ENCODE results near the gene COX6A2. TPM values are rescaled to one million over a fixed set of nuclear protein-coding genes. Genes with fewer than 3 reads are reported as not detected.

The COX6A2 gene
- polyA plus RNA-seq, 2 of the 4 experiments (the other 2 are of a cell fraction): not detected

DNA sequence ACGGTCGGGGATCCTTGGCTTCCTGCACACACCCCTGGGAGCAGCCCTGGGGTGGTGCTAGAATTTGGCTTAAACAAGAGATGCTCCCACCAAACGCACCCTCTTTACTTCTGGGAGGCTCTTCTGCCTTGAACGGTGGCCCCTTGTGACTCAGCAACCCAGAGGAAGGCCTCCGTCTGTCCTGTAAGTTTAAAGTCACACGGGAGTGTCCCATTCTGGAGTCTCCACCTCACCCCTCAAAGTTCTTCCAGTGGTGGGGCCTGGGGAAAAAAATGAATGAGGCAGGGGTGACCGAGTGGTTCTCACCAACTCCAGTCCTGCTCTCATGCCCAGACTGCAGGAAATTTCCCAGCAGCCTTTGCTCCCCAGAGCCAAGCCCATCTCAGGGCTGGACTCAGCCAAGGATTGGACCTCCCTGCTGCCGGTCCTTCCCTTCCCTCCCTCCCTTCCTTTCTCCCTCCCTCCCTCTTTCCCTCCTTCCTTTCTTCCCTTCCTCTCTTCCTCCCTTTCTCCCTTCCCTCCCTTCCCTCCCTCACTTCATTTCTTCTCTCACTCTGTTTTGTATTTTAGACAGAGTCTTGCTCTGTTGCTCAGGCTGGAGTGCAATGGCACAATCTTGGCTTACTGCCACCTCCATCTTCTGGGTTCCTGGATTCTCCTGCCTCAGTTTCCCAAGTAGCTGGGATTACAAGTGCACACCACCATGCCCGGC is 23.7 kb downstream of the COX6A2 start:
- POLR2A ChIA-PET: no interaction called here
- CTCF ChIA-PET: interaction anchor here (1.6 kb wide), 1 partner anchor 10 kb away, joined by 4 read pairs; no protein-coding TSS in a partner anchor
- peaks cover 20% of the 10 kb centered on the region for H3K4me1 ChIP-seq
- H3K4me2 ChIP-seq: peak overlapping the region; percentile 85
- TF ChIP-seq JUN (IDR thresholded peaks at IDR 0.05): peak in 1 of 2 experiments; percentile 74; a peak in 2 of 5 replicates
- no peak for TF ChIP-seq MYC (IDR thresholded peaks at IDR 0.05; ENCODE audit: borderline replicate concordance, low read length)
- no peak for TF ChIP-seq NPAS2 (CRISPR knock-in tag; IDR thresholded peaks at IDR 0.05; ENCODE audit: borderline replicate concordance)
- TF ChIP-seq POLR2A (IDR thresholded peaks at IDR 0.05; ENCODE audit: low read length): peak; percentile 91
- no peak for TF ChIP-seq RCOR1 (IDR thresholded peaks at IDR 0.05; ENCODE audit: low read depth, low read length)
- TF ChIP-seq, protein P1, sequence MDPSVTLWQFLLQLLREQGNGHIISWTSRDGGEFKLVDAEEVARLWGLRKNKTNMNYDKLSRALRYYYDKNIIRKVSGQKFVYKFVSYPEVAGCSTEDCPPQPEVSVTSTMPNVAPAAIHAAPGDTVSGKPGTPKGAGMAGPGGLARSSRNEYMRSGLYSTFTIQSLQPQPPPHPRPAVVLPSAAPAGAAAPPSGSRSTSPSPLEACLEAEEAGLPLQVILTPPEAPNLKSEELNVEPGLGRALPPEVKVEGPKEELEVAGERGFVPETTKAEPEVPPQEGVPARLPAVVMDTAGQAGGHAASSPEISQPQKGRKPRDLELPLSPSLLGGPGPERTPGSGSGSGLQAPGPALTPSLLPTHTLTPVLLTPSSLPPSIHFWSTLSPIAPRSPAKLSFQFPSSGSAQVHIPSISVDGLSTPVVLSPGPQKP (IDR thresholded peaks at IDR 0.05; ENCODE audit: low read depth, low read length): no peak
- TF ChIP-seq CHD4 (IDR thresholded peaks at IDR 0.05; ENCODE audit: borderline replicate concordance): 0 out of 2 replicates have a peak, but pooled peaks have one; percentile 42
- TF ChIP-seq ESRRA (IDR thresholded peaks at IDR 0.05; ENCODE audit: borderline replicate concordance, low read length): no peak
- TF ChIP-seq, protein P2, sequence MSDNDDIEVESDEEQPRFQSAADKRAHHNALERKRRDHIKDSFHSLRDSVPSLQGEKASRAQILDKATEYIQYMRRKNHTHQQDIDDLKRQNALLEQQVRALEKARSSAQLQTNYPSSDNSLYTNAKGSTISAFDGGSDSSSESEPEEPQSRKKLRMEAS (IDR thresholded peaks at IDR 0.05): peak; percentile 53
- TF ChIP-seq, protein P3, sequence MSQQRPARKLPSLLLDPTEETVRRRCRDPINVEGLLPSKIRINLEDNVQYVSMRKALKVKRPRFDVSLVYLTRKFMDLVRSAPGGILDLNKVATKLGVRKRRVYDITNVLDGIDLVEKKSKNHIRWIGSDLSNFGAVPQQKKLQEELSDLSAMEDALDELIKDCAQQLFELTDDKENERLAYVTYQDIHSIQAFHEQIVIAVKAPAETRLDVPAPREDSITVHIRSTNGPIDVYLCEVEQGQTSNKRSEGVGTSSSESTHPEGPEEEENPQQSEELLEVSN (IDR thresholded peaks at IDR 0.05; ENCODE audit: borderline replicate concordance, low read depth): 0 out of 2 replicates have a peak, but pooled peaks have one; percentile 29
- TF ChIP-seq, protein P4, sequence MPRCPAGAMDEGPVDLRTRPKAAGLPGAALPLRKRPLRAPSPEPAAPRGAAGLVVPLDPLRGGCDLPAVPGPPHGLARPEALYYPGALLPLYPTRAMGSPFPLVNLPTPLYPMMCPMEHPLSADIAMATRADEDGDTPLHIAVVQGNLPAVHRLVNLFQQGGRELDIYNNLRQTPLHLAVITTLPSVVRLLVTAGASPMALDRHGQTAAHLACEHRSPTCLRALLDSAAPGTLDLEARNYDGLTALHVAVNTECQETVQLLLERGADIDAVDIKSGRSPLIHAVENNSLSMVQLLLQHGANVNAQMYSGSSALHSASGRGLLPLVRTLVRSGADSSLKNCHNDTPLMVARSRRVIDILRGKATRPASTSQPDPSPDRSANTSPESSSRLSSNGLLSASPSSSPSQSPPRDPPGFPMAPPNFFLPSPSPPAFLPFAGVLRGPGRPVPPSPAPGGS (IDR thresholded peaks at IDR 0.05): 0 out of 3 replicates have a peak, but pooled peaks have one; percentile 70
- no peak for TF ChIP-seq CBX2 (IDR thresholded peaks at IDR 0.05; ENCODE audit: borderline replicate concordance, low read depth)
- no peak for TF ChIP-seq ZFP36 (IDR thresholded peaks at IDR 0.05; ENCODE audit: borderline replicate concordance, partially characterized antibody)
- TF ChIP-seq HOXB5 (CRISPR knock-in tag; IDR thresholded peaks at IDR 0.05): no peak
- TF ChIP-seq HDAC2 (IDR thresholded peaks at IDR 0.05): no peak
- no peak for TF ChIP-seq RARB (CRISPR knock-in tag; IDR thresholded peaks at IDR 0.05)
- TF ChIP-seq, protein P5, sequence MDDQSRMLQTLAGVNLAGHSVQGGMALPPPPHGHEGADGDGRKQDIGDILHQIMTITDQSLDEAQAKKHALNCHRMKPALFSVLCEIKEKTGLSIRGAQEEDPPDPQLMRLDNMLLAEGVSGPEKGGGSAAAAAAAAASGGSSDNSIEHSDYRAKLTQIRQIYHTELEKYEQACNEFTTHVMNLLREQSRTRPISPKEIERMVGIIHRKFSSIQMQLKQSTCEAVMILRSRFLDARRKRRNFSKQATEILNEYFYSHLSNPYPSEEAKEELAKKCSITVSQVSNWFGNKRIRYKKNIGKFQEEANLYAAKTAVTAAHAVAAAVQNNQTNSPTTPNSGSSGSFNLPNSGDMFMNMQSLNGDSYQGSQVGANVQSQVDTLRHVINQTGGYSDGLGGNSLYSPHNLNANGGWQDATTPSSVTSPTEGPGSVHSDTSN (IDR thresholded peaks at IDR 0.05): peak; percentile 79
- DNase-seq (ENCODE audit: low read depth in 1 of 2, low spot score in 1 of 2) (peak; percentile 81 to 97), ATAC-seq (peak; percentile 98 to 99), FAIRE-seq (no peak)
- H3K4me3 ChIP-seq: peak overlapping the region; percentile 70
- peaks cover 9% of the 10 kb centered on the region for H3K9me3 ChIP-seq
- peak overlapping the region; percentile 84 to 92 for H3K27ac ChIP-seq
- WGBS (ENCODE audit: missing lambda C conversion rate): 6% methylated on average over 9 of the region's 9 CpGs

DNA sequence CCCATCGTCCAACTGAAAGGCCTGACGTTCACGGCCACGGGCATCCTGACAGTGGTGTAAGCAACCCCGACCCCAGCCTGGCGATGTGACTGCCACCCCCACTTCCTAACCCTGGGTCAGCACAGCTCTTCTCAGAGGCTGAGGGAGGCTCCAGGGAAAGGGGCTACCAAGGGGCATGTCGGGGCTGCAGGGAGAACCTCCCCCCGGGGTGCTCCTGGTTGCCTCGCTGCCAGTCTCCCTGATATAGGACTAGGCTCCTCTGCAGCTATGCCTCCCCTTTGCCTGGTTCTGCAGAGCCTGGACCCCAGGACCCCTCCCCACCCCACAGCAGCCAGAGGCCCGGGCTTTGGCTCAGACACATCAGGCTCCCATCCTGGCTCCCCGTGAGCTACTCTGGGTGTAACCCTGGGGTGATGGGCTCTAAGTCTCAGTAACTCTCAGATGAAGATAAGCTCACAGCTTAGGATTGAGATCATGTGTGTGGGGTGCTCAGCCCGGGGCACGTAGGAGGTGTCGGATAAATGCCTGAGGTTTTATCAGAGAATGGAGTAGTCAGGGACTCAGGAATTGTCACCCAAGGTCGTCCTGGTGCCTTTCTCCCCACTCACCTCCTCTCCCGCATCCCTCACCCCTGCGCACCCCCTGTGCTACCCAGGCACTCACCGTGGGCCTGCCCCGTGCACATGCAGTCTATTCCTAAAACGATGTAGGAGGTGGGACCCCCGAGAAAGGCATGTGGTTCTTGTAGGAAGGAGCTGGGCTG is 24.4 kb downstream of the COX6A2 start:
- no peak for TF ChIP-seq RARB (CRISPR knock-in tag; IDR thresholded peaks at IDR 0.05)
- no peak for TF ChIP-seq KDM1A (IDR thresholded peaks at IDR 0.05; ENCODE audit: low read depth)
- TF ChIP-seq ZNF302 (CRISPR knock-in tag; IDR thresholded peaks at IDR 0.05): no peak
- TF ChIP-seq HOXB13 (CRISPR knock-in tag; IDR thresholded peaks at IDR 0.05; ENCODE audit: low read depth): no peak
- TF ChIP-seq JUN (IDR thresholded peaks at IDR 0.05): no peak
- no peak for TF ChIP-seq MYC (IDR thresholded peaks at IDR 0.05; ENCODE audit: borderline replicate concordance, low read length)
- TF ChIP-seq, protein P2 (IDR thresholded peaks at IDR 0.05): no peak
- no peak for TF ChIP-seq RCOR1 (IDR thresholded peaks at IDR 0.05; ENCODE audit: low read depth, low read length)
- no peak for TF ChIP-seq CEBPB (IDR thresholded peaks at IDR 0.05)
- no peak for TF ChIP-seq TFCP2L1 (CRISPR knock-in tag; IDR thresholded peaks at IDR 0.05)
- TF ChIP-seq, protein P3 (IDR thresholded peaks at IDR 0.05; ENCODE audit: borderline replicate concordance, low read depth): no peak
- ChIA-PET POLR2A (no interaction called here), CTCF (interaction anchor here (1.1 to 1.6 kb wide), 4 partner anchors 9 to 48 kb away, joined by 3 to 4 read pairs (median 4); no protein-coding TSS in a partner anchor)
- peak overlapping the region; percentile 85 for H3K4me2 ChIP-seq
- ATAC-seq (peak; percentile 37 to 47), DNase-seq (ENCODE audit: low read depth in 1 of 2, low spot score in 1 of 2) (no peak), FAIRE-seq (no peak)
- H3K9me3 ChIP-seq: peaks cover 10% of the 10 kb centered on the region
- WGBS (ENCODE audit: missing lambda C conversion rate): 31% methylated on average over 21 of the region's 21 CpGs
- peaks cover 16% of the 10 kb centered on the region for H3K4me1 ChIP-seq
- peak overlapping the region; percentile 84 to 92 for H3K27ac ChIP-seq
- H3K4me3 ChIP-seq: peak overlapping the region; percentile 70
